ENCODE results near the gene CDCA8.

CDCA8 gene

GRCh38 chr1:37741130-37741529 is 48.8 kb downstream of the CDCA8 start:
- no peak for DNase-seq

GRCh38 chr1:37741662-37742061 is 49.3 kb downstream of the CDCA8 start:
- no peak for DNase-seq

GRCh38 chr1:37746806-37747205 is 54.5 kb downstream of the CDCA8 start:
- no peak for DNase-seq

GRCh38 chr1:37748565-37748964 is 56.2 kb downstream of the CDCA8 start:
- no peak for DNase-seq

- no peak for DNase-seq
Measured at GRCh38 chr1:37752213-37752582, 59.9 kb downstream of the CDCA8 start.

- DNase-seq, result no peak
Measured at GRCh38 chr1:37752583-37753471, 60.5 kb downstream of the CDCA8 start.

GRCh38 chr1:37753473-37754321 is 61.4 kb downstream of the CDCA8 start:
- no peak for DNase-seq

- DNase-seq, result no peak
Measured at GRCh38 chr1:37755290-37755689, 63.0 kb downstream of the CDCA8 start.

GRCh38 chr1:37755951-37756560 is 63.7 kb downstream of the CDCA8 start:
- DNase-seq, result no peak

Data from midbrain (tissue), 1 donor.